OCI-LY7 (cell line): ENCODE measurements around the gene SLC12A8. TPM values are rescaled to one million over a fixed set of nuclear protein-coding genes. Genes with fewer than 3 reads are reported as not detected.

Experiments used
- BruUV-seq: library from RNA; stranded (reverse); fragments of 400-500 nt; replicated peaks from 2 replicates; lab custom pipeline; 2021; lab: Mats Ljungman, UMichigan
- CTCF ChIA-PET: fragments of 300-600 bp; sonication (Branson Sonifier 250); formaldehyde crosslinking; loops from one replicate; lab custom pipeline; 2022; ENCODE audit warnings: antibody characterized with exemption; ENCODE audit not compliant: unreplicated experiment; lab: Charles Lee
- POLR2A ChIA-PET: fragments of 300-600 bp; sonication (Branson Sonifier 250); formaldehyde crosslinking; loops from one replicate; lab custom pipeline; 2022; ENCODE audit warnings: antibody characterized with exemption; lab: Charles Lee
- DNase-seq: peaks from one replicate; pipeline ENCODE4 v3.0.0-alpha.2; 2015; ENCODE audit warnings: low spot score
- H2AFZ ChIP-seq: fragments of 200-600 bp; sonication (generic), shearing (Covaris generic); 2 replicates; pipeline ENCODE4 v1.6.1; 2014; ENCODE audit warnings: mild to moderate bottlenecking, antibody characterized with exemption, low read length, moderate library complexity
- H3K27ac ChIP-seq: fragments of 200-600 bp; sonication (generic); 2 replicates; pipeline ENCODE4 v1.5.1; 2014; ENCODE audit warnings: mixed run types, low read depth, mild to moderate bottlenecking, moderate library complexity, low read length, inconsistent platforms; ENCODE audit not compliant: poor library complexity, severe bottlenecking
- H3K36me3 ChIP-seq: fragments of 200-600 bp; sonication (generic); 2 replicates; pipeline ENCODE4 v1.6.1; 2014; ENCODE audit warnings: mild to moderate bottlenecking, antibody characterized with exemption, low read length, moderate library complexity, mixed read lengths; ENCODE audit not compliant: insufficient read depth
- H3K4me1 ChIP-seq: fragments of 200-600 bp; sonication (generic); 2 replicates; pipeline ENCODE4 v1.5.1; 2014; ENCODE audit warnings: mild to moderate bottlenecking, low read length; ENCODE audit not compliant: insufficient read depth, poor library complexity, severe bottlenecking
- H3K4me2 ChIP-seq: fragments of 200-600 bp; sonication (generic); 2 replicates; pipeline ENCODE4 v1.6.1; 2014; ENCODE audit warnings: mild to moderate bottlenecking, low read length
- H3K4me3 ChIP-seq: fragments of 200-600 bp; sonication (generic); 2 replicates; pipeline ENCODE4 v1.5.1; 2014; ENCODE audit warnings: mild to moderate bottlenecking, low read depth, low read length; ENCODE audit not compliant: poor library complexity, severe bottlenecking
- H3K79me2 ChIP-seq: fragments of 200-600 bp; sonication (generic); 2 replicates; pipeline ENCODE4 v1.6.1; 2016; ENCODE audit warnings: low read depth, mild to moderate bottlenecking, low read length, moderate library complexity, mixed read lengths; ENCODE audit not compliant: insufficient read depth
- H3K9me2 ChIP-seq: fragments of 200-600 bp; sonication (generic); 2 replicates; pipeline ENCODE4 v1.6.1; 2016; ENCODE audit warnings: mild to moderate bottlenecking, low read length, mixed read lengths; ENCODE audit not compliant: insufficient read depth
- H3K9me3 ChIP-seq: fragments of 200-600 bp; sonication (generic); 2 replicates; pipeline ENCODE4 v1.6.1; 2014; ENCODE audit warnings: mild to moderate bottlenecking, mixed run types, low read length, mixed read lengths
- H4K20me1 ChIP-seq: fragments of 200-600 bp; sonication (generic); 2 replicates; pipeline ENCODE4 v1.6.1; 2014; ENCODE audit warnings: mild to moderate bottlenecking, antibody characterized with exemption, low read length, moderate library complexity, mixed read lengths; ENCODE audit not compliant: insufficient read depth
- EZH2phosphoT487 ChIP-seq: fragments of 200-600 bp; sonication (generic); IDR thresholded peaks from 2 replicates; pipeline ENCODE4 v1.6.1; 2018; ENCODE audit warnings: low read depth, borderline replicate concordance, mild to moderate bottlenecking, mixed run types, antibody characterized with exemption, low read length, moderate library complexity, mixed read lengths
- intact Hi-C: fragments of 100-400 bp; cut with micrococcal nuclease; formaldehyde crosslinking; loops from one replicate; pipeline ENCODE4 v1.10.0; 2022; ENCODE audit not compliant: unreplicated experiment
- total RNA-seq, 2 experiments: library from RNA; depleted of rRNA in 1 of 2; stranded (reverse); fragments of >200 nt in 1 of 2; shearing (Covaris generic) in 1 of 2; gene quantifications; 2 replicates each; pipeline ENCODE4 v1.2.3, GENCODE V29; 2014 to 2022
- TF ChIP-seq, protein P1 (sequence below): fragments of 200-600 bp; sonication (generic); conservative IDR thresholded peaks from 2 replicates; pipeline ENCODE4 v1.5.1; 2014; ENCODE audit warnings: mild to moderate bottlenecking, antibody characterized with exemption, low read length, moderate library complexity, mixed read lengths

SLC12A8 gene
- total RNA-seq, 2 experiments from 2014 or later: 0.84 to 1.0 TPM

DNA sequence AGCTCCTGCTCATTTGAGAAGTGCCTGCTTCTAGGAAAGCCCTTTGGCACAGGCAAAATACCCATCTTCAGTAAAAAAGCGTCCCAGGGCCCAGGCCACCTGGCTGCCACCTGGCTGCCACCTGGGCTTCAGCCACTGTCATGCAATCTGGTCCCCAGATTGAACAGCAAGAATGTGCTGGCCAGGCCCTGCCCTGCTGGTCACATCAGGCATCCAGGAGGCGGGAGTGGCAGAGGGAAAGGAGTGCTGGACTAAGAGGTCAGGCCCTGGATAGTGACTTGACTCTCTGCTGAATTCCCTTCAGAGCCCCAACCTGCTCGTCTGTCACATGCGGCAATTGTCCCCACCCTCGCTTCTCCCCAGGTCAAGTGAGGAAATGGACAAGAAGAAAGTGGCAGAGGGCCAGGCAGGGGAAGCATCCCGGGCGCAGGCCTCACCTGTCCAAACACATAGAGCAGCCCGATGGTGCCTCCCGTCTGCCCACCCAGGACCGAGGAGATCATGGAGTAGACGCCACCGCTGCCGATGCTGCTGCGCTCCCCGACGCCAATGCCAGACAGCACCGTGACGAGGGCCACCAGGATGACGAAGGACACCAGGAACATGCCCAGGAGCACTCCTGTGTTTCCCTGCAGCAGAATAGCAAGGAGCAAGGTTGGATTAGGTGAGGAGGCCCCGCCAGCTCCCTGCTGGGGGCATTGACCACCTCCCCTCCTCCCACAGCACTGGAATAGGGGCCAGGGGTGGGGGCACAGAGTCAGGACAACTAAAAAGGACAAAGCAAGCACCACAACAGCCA is 25.5 kb downstream of the SLC12A8 start:
- Histone ChIP-seq H3K79me2 (no peaks in the 10 kb centered on the region), H3K36me3 (no peaks in the 10 kb centered on the region), H3K4me3 (no peak overlapping the region), H2AFZ (no peak overlapping the region), H3K9me3 (no peaks in the 10 kb centered on the region), H3K4me2 (no peak overlapping the region), H3K9me2 (no peaks in the 10 kb centered on the region), H4K20me1 (no peaks in the 10 kb centered on the region), H3K4me1 (peaks cover 3% of the 10 kb centered on the region), H3K27ac (no peak overlapping the region)
- no TSS peak for BruUV-seq
- CTCF ChIA-PET: no interaction called here
- intact Hi-C loops: no loop called here
- POLR2A ChIA-PET: no interaction called here
- no peak for DNase-seq
- TF ChIP-seq, protein P1, sequence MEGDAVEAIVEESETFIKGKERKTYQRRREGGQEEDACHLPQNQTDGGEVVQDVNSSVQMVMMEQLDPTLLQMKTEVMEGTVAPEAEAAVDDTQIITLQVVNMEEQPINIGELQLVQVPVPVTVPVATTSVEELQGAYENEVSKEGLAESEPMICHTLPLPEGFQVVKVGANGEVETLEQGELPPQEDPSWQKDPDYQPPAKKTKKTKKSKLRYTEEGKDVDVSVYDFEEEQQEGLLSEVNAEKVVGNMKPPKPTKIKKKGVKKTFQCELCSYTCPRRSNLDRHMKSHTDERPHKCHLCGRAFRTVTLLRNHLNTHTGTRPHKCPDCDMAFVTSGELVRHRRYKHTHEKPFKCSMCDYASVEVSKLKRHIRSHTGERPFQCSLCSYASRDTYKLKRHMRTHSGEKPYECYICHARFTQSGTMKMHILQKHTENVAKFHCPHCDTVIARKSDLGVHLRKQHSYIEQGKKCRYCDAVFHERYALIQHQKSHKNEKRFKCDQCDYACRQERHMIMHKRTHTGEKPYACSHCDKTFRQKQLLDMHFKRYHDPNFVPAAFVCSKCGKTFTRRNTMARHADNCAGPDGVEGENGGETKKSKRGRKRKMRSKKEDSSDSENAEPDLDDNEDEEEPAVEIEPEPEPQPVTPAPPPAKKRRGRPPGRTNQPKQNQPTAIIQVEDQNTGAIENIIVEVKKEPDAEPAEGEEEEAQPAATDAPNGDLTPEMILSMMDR: no peak
- no peak for TF ChIP-seq EZH2phosphoT487

DNA sequence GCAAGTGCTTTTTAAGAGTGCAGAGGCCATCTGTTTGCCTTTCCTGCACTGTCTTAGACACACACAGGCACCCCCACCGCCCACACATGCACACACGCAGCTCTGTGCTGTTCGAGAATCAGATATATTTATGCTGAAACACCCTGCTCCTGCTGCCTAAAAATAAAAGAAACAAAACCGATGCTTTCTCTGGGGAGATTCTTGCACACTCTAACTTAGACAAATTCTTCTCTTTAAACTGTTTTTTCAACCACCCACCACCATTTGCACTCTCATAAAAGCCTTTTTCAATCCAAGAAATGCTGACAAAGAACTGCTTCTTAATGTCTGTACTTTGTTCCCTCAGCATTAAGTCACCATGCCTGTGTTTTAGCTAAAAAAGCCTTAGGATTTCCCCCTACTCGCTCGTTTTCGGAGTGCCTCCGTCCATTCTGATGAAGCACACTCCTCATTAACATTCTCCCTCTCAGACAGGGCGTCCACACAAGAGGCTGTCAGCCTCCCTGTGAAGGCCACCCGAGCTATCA is 26.2 kb downstream of the SLC12A8 start:
- no peak overlapping the region for H3K4me3 ChIP-seq
- no peak overlapping the region for H3K4me2 ChIP-seq
- POLR2A ChIA-PET: interaction anchor here (0.6 kb wide), 1 partner anchor 901 kb away, joined by 3 read pairs; no protein-coding TSS in a partner anchor
- CTCF ChIA-PET: no interaction called here
- no peaks in the 10 kb centered on the region for H3K36me3 ChIP-seq
- no peaks in the 10 kb centered on the region for H4K20me1 ChIP-seq
- TF ChIP-seq, protein P1: no peak
- no peak for TF ChIP-seq EZH2phosphoT487
- no peaks in the 10 kb centered on the region for H3K4me1 ChIP-seq
- no peaks in the 10 kb centered on the region for H3K9me3 ChIP-seq
- H3K9me2 ChIP-seq: no peaks in the 10 kb centered on the region
- intact Hi-C loops: no loop called here
- H3K27ac ChIP-seq: no peak overlapping the region
- BruUV-seq: no TSS peak
- no peak overlapping the region for H2AFZ ChIP-seq
- H3K79me2 ChIP-seq: no peaks in the 10 kb centered on the region
- DNase-seq: no peak

DNA sequence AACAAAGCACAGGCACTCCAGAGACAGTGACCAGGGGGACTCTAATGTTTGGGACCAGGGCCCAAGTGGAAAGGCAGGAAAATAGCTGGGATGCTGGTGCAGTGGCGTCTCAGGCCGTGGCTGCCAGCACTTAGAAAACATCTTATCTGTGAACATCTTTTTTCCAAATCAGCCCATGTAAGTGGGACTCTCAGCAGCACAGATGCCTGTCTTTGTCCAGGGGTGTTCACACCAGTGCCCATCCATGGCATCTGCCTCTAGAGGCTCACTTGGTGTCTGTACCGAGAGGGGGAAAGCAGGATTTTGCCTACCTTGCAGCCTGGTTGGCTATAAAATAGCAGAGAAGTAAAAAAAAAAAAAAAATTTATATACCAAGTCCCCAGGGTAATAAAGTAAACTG is 26.7 kb downstream of the SLC12A8 start:
- Histone ChIP-seq H3K27ac (no peak overlapping the region), H3K79me2 (no peaks in the 10 kb centered on the region), H2AFZ (no peak overlapping the region), H3K9me2 (no peaks in the 10 kb centered on the region), H3K9me3 (no peaks in the 10 kb centered on the region), H3K36me3 (no peaks in the 10 kb centered on the region), H3K4me2 (no peak overlapping the region), H3K4me3 (no peak overlapping the region), H3K4me1 (no peaks in the 10 kb centered on the region), H4K20me1 (no peaks in the 10 kb centered on the region)
- no TSS peak for BruUV-seq
- DNase-seq: no peak
- intact Hi-C loops: no loop called here
- TF ChIP-seq, protein P1: no peak
- no peak for TF ChIP-seq EZH2phosphoT487
- ChIA-PET CTCF (no interaction called here), POLR2A (interaction anchor here (0.6 kb wide), 1 partner anchor 901 kb away, joined by 3 read pairs; no protein-coding TSS in a partner anchor)
